GM18951 (cell line): ENCODE data around the gene TLN1.

Source experiments
- POLR2A ChIP-seq: IDR thresholded peaks from 4 replicates; pipeline ENCODE4 v1.6.1; 2011; ENCODE audit warnings: mild to moderate bottlenecking; ENCODE audit not compliant: insufficient read length, insufficient read depth; ENCODE audit errors: extremely low read depth
- in situ Hi-C: fragments of 300-500 bp; cut with MboI; formaldehyde crosslinking; loops from one replicate; pipeline ENCODE4 v1.12.0; 2022; ENCODE audit warnings: low sequenced_read_pairs, mixed read lengths, inconsistent platforms; ENCODE audit not compliant: unreplicated experiment

TLN1 gene

DNA sequence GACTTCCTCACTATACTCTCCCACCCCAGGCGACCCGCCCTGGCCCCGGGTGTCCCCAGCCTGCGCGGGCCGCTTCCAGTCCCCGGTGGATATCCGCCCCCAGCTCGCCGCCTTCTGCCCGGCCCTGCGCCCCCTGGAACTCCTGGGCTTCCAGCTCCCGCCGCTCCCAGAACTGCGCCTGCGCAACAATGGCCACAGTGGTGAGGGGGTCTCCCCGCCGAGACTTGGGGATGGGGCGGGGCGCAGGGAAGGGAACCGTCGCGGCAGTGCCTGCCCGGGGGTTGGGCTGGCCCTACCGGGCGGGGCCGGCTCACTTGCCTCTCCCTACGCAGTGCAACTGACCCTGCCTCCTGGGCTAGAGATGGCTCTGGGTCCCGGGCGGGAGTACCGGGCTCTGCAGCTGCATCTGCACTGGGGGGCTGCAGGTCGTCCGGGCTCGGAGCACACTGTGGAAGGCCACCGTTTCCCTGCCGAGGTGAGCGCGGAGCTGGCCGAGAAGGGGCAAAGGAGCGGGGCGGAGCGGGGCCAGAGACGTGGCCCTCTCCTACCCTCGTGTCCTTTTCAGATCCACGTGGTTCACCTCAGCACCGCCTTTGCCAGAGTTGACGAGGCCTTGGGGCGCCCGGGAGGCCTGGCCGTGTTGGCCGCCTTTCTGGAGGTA is 56.1 kb downstream of the TLN1 start:
- TF ChIP-seq POLR2A, result no peak
- in situ Hi-C loops, result no loop called here

DNA sequence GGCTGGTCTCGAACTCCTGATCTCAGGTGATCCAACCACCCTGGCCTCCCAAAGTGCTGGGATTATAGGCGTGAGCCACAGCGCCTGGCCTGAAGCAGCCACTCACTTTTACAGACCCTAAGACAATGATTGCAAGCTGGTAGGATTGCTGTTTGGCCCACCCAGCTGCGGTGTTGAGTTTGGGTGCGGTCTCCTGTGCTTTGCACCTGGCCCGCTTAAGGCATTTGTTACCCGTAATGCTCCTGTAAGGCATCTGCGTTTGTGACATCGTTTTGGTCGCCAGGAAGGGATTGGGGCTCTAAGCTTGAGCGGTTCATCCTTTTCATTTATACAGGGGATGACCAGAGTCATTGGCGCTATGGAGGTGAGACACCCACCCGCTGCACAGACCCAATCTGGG is 56.8 kb downstream of the TLN1 start:
- in situ Hi-C loops, result no loop called here
- TF ChIP-seq POLR2A, result no peak

DNA sequence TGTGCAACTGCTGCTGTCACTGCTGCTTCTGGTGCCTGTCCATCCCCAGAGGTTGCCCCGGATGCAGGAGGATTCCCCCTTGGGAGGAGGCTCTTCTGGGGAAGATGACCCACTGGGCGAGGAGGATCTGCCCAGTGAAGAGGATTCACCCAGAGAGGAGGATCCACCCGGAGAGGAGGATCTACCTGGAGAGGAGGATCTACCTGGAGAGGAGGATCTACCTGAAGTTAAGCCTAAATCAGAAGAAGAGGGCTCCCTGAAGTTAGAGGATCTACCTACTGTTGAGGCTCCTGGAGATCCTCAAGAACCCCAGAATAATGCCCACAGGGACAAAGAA is 58.0 kb downstream of the TLN1 start:
- no peak for TF ChIP-seq POLR2A
- in situ Hi-C loops, result no loop called here

DNA sequence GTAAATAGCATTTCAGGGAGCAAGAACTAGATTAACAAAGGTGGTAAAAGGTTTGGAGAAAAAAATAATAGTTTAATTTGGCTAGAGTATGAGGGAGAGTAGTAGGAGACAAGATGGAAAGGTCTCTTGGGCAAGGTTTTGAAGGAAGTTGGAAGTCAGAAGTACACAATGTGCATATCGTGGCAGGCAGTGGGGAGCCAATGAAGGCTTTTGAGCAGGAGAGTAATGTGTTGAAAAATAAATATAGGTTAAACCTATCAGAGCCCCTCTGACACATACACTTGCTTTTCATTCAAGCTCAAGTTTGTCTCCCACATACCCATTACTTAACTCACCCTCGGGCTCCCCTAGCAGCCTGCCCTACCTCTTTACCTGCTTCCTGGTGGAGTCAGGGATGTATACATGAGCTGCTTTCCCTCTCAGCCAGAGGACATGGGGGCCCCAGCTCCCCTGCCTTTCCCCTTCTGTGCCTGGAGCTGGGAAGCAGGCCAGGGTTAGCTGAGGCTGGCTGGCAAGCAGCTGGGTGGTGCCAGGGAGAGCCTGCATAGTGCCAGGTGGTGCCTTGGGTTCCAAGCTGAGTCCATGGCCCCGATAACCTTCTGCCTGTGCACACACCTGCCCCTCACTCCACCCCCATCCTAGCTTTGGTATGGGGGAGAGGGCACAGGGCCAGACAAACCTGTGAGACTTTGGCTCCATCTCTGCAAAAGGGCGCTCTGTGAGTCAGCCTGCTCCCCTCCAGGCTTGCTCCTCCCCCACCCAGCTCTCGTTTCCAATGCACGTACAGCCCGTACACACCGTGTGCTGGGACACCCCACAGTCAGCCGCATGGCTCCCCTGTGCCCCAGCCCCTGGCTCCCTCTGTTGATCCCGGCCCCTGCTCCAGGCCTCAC is 58.6 kb downstream of the TLN1 start, which contains the start of gene CA9:
Gene CA9 (plus strand): TSS at position 797 of the 893 bp plus-strand sequence. CDS start 32 bp downstream, at position 829.
- in situ Hi-C loops, result no loop called here
- TF ChIP-seq POLR2A, result no peak

DNA sequence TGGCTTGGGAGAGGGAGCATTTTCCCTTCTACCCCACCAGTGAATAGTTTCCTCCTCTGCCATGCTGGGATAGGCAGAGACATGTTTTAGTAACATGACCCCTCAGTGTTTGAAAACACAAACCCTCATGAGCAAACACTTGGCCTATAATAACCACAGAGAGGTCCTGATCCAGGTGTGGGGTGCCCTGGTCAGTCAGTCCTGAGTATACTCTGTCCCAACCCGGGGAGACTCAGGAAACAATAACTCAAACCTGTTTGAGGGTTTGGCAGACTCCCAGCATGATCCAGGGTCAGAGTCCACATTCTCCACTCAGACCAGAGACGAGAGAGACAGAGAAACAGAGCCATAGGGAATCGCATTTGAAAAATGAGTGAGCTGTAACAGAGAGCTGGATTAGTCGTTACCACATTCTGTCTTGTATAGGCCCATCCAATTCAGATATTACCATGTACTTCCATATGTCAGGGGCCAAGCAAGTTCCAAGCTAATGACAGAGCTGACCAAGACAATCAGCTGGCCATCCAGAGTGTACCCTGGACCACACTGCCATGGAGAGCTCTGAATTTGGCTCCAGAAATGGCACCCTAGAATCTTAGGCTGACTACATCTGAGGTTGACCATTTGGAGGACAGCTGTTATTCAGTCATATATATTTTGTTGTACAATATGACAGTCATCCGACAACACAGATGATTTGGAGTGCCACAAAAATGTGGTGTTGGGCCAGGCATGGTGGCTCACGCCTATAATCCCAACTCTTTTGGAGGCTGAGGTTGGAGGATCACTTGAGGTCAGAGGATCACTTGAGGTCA is 62.5 kb downstream of the TLN1 start:
- no peak for TF ChIP-seq POLR2A
- in situ Hi-C loops, result no loop called here

DNA sequence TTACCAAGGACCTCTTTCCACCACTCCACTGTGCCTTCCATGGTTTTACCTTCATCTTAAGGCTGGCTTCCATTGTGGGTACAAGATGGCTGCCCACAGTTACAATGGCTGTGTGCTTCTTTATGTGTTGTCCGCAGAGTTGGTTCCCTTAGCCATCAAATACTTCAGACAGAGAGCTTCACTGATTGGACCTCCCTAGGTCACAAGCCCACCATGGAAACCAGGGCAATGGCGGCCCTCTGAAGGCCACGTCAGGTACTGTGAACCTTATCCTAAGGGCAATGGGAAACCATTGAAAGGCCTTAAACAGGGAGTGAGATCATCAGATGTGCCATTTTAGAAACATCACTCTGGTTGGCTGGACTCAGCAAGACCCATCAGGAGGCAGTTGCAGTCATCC is 64.1 kb downstream of the TLN1 start:
- no peak for TF ChIP-seq POLR2A
- in situ Hi-C loops, result no loop called here

DNA sequence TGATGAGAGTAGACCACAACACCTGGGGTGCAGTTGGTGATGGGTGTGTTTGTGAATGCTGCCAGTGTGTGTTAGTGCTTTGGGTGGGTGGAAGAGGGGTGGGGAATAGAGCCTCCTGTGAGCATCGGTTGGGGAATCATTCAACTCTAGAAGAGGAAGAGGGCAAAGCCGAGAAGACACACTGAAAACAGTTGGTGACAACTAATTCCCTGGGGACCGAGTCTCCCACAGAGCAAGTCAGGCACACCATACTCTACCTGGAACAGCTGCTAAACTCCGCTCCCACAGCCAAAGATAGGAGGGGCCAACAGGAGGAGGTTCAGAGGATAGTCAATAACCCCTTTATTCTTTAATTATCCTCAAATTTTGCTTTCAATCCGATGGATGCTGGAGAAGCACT is 65.4 kb downstream of the TLN1 start:
- in situ Hi-C loops, result no loop called here
- TF ChIP-seq POLR2A, result no peak

DNA sequence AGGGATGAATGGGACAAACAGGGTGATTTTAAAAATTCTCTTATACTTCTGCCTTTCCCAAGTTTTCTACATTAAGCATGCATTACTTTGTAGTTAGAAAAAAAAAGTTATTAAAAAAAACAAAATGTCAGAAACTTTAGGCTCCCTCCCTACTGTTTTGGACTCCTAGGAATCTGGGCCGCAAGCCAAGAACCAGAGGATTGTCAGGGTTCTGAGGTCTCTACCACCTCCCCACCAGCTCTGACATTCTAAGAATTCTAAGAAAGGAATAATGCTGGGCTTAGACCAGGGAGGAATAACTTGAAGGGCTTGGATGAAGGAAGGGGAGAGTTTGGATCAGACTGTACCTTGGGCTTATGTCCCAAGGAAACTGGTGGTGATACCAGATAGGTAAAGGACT is 66.0 kb downstream of the TLN1 start:
- in situ Hi-C loops, result no loop called here

DNA sequence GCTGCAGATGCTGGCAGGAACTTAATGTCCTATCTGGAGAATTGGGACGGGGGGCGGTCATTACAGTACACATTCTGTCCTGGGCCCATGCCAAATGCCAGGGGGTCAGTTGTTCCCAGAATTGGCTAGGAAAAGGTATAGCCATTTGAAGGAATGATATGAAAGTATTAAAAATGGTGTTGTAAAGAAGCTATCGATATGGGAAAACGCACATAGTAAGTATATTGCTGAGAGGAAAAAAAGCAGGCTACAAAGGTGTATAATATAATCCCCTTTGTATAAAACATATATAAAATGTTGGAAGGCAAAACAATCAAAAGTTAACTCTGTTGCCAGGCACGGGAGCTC is 66.5 kb downstream of the TLN1 start:
- in situ Hi-C loops, result no loop called here
- no peak for TF ChIP-seq POLR2A

More for the DNA sequence above, 66.0 kb downstream of the TLN1 start:
- TF ChIP-seq POLR2A, result no peak

DNA sequence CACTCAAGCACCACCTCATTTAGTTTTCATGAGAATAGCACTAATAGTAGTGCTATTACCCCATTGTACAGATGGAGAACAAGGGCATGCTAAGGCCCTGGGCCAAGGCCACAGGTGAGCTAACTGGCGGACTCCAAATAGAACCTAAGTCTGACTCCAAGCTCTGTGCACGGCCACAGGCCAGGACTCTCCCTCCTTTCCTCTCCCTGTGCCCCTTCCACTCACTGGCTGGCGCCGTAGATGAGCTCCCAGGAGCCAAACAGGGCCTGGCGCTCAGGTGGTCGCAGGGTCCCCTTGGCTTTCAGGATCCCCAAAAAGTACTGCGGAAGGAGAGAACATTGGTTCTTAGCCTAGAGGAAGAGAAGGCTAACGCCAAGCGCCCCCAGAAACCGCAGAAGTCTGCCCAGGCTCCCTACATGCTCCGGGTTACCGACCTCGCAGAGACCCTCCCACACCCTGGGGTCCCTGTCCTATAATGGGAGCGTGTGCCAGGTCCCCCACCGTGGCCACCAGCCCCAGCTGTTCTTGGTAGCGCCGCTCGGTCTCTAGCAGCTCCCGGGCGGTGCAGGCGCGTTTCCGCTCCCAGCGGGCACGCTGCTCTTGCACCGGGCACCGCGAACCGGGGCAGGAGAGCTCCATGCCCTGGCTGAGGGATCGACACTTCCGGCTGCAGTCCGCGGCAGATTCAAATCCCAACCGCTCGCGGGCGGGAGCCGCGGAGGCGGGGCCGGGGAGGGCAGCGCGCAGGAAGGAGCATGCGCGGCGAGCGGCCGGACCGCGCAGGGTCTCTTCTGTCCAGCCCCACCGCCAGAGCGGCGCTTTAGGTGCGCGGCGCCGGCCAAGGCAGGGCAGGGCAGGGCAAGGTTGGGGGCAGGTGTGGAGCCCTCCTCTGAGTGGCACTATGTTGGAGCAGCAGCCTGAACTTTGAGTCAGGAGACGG is 67.2 kb downstream of the TLN1 start, which contains the start of gene ARHGEF39:
Gene ARHGEF39 (minus strand): TSS at position 665 of the 940 bp plus-strand sequence. CDS start 26 bp downstream, at position 639.
- TF ChIP-seq POLR2A, result peak; percentile 82
- in situ Hi-C loops, result no loop called here

DNA sequence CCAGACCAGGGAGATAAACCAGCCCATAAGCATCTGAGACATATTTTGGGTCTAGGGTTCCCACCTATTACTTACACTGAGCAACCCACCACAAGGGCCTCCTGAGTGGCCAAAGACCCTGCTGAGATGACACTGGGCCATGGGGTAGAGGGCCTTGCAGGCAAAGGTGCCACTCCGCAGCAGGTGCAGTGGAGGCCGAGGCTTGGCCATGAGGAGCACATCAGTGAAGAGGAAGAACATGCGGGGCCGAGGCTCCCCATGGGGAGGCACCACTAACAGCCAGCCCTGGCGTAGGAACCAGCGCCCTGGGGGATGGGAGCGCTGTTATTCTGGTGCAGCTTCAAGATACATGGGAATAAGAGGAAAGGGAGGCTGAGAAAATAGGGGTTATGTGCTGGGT is 69.6 kb downstream of the TLN1 start:
- TF ChIP-seq POLR2A, result no peak
- in situ Hi-C loops, result no loop called here

DNA sequence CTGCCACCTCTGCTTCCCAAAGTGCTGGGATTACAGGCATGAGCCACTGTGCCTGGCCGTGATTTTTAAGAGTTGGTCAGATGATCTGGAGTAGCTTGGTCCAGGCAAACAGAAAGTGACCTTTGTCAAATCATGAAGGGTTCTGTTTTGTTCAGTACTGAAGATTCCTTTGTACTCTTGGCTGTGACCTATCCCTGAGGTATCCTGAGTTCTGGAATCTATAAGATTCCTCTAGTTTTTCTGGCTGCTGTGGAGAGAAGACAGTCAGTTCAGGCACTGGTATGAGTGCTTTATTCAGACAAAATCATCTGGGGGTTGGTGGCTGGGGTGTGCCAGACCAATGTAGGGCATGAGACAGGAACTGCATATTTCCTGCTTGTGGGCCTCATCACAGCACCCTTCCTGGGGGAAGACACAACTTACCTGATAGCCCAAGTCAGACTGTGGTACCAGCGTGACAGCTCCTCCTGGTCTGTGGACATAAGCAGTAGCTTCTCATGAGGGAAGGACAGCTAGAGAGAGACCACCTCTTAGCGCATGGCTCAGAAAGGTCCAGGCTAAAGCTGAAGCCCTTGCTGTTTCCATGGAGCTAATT is 70.1 kb downstream of the TLN1 start:
- in situ Hi-C loops, result no loop called here

More for the DNA sequence above, 70.1 kb downstream of the TLN1 start:
- TF ChIP-seq POLR2A, result no peak
